ENCODE measurements around the gene PIGH.

Gene PIGH

GRCh38 chr14:67569651-67570290 is 30.3 kb downstream of the PIGH start:
- no peak for DNase-seq (ENCODE audit: low spot score)
- H3K27ac ChIP-seq = no peak overlapping the region
- H3K4me3 ChIP-seq = no peak overlapping the region
- TF ChIP-seq CTCF (IDR thresholded peaks at IDR 0.05) = no peak

DNA sequence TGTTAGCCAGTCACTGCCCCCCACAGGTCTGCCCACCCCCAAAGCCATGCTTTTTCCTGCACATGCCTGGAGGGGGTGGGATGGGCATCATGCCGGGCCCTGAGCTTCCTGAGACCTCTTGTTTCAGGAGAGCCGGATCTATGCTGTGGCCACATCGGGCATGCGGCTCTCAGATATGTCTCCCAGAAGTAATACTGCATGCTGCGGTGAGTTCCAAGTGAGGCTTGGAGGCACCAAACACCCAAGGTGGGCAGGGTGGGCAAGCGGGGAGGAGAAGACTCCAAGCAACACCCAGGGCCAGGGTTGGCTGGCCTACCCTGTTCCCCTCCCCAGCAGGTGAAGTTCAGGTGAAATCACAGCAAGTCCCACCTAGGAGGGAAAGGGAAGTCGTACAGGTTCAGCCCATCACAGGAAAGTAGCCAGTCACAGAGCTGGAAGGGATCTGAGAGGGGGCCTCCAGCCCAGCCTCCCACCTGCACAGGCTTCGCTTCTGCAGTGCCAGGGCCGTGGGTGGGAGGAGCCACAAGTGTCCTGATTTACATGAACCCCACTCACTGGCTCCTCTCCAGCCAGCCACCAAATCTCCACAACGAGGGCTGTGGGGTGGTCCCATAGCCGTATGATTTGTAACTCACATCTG is 30.9 kb downstream of the PIGH start:
- no peak for DNase-seq (ENCODE audit: low spot score)
- no peak for TF ChIP-seq CTCF (IDR thresholded peaks at IDR 0.05)
- Histone ChIP-seq H3K27ac (no peak overlapping the region), H3K4me3 (no peak overlapping the region)

DNA sequence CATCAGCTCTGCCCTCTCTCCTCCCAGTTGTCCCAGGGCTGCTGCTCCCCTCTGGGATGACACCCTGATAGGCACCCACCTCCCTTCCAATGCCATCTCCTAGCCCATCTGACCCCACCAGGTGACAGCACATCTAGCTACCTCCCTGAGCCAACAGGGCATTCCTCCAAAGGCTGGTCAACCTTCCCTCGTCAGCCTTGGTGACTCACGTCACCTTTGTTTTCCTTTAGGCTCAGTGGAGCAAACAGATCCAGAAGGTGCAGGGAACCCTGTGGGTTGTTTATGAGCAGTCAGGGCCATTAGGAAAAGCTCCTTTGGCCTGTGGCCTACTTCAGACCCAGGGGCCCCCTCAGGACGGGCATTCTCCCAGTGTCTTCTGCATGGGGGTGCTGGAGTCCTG is 32.4 kb downstream of the PIGH start:
- DNase-seq (ENCODE audit: low spot score) = no peak
- Histone ChIP-seq H3K4me3 (no peak overlapping the region), H3K27ac (no peak overlapping the region)
- no peak for TF ChIP-seq CTCF (IDR thresholded peaks at IDR 0.05)

- no peak for DNase-seq (ENCODE audit: low spot score)
- TF ChIP-seq CTCF (IDR thresholded peaks at IDR 0.05) = no peak
- Histone ChIP-seq H3K27ac (no peak overlapping the region), H3K4me3 (no peak overlapping the region)
These were observed 33.2 kb downstream of the PIGH start for GRCh38 chr14:67566908-67567307.

- no peak for DNase-seq (ENCODE audit: low spot score)
- no peak overlapping the region for H3K27ac ChIP-seq
- no peak overlapping the region for H3K4me3 ChIP-seq
- TF ChIP-seq CTCF (IDR thresholded peaks at IDR 0.05) = no peak
These were observed 35.8 kb downstream of the PIGH start for GRCh38 chr14:67564236-67564635.

DNA sequence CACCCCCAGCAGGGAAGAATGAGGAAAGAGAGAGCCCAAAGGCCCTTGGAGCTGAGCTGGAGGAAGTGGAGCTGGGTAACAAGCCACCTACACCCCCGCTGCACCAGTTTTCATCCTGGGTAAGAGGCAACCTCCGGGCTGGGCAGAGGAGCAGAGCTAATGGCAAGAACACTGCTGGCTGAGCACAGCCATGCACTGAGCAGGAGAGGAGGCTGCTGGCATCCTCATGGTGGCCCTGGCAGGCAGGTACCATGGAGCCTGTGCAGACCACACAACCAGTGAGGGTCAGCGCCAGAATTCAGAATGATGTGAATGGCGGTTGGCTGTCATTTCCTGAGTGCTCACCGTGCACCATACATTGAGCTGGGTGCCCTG is 37.3 kb downstream of the PIGH start:
- no peak for TF ChIP-seq CTCF (IDR thresholded peaks at IDR 0.05)
- no peak overlapping the region for H3K4me3 ChIP-seq
- DNase-seq (ENCODE audit: low spot score) = no peak
- H3K27ac ChIP-seq = no peak overlapping the region
